ENCODE data around the gene RNF181.
"Not testable (repeated sequence)": the region's sequence is repeated elsewhere in the genome, so short reads cannot be mapped to it uniquely, and the experiment has no call there.

RNF181 gene

GRCh38 chr2:85596486-85597143, 1.1 kb downstream of the RNF181 start:
- DNase-seq: no peak

DNA sequence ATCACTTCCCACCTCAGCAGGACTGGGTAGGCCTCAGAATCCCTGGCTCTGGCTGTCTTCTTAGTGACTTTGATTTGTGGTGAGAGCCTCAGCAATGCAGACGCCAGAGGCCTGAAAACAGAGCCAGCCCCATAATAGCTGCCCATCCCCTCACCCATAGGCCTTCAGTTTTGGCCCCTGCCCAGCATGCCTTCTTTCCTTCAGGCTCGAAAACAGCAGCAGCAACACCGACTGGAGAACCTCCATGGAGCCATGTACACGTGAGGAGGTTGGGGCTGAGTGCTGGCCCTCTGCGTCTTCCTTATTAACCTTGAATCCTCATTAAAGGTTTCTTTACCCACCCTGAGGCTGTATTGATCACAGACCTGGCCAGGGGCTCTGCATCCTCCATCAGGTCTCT, 1.7 kb downstream of the RNF181 start:
- DNase-seq: no peak

GRCh38 chr2:85598594-85599340, 3.2 kb downstream of the RNF181 start:
- no peak for DNase-seq

GRCh38 chr2:85599468-85600234, 4.1 kb downstream of the RNF181 start:
- DNase-seq: no peak

DNA sequence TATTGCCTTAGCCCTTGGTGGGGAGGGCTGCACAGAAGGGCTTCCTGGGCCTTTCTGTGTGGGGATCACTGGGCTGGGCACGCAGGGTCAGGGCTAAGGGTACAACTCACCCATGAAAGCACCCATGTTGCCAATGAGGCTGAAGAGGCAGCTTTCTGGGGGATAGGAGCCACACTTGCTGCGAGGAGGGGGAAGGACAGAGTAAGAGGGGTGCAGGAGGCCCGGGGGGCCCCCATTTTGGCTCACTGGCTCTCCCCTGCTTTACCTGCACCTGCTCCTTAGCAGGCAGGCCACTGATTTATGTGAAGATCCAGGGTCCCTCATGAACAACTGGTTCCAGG, 4.7 kb downstream of the RNF181 start:
- no peak for DNase-seq

GRCh38 chr2:85600951-85601770, 5.6 kb downstream of the RNF181 start:
- DNase-seq: no peak

GRCh38 chr2:85601771-85602475, 6.4 kb downstream of the RNF181 start:
- DNase-seq: no peak

- peak; percentile 82 for DNase-seq
Observed at GRCh38 chr2:85602476-85603234, 7.1 kb downstream of the RNF181 start, which contains the start of gene TMEM150A. Gene TMEM150A (minus strand): TSS chr2:85602698. CDS start chr2:85601948, 750 bp downstream.

- not testable (repeated sequence) for DNase-seq
Observed at GRCh38 chr2:85604133-85604444, 8.5 kb downstream of the RNF181 start.

GRCh38 chr2:85604568-85605339, 9.2 kb downstream of the RNF181 start:
- no peak for DNase-seq

GRCh38 chr2:85605406-85606115, 10.0 kb downstream of the RNF181 start:
- no peak for DNase-seq

GRCh38 chr2:85606116-85606455, 10.5 kb downstream of the RNF181 start:
- no peak for DNase-seq

DNA sequence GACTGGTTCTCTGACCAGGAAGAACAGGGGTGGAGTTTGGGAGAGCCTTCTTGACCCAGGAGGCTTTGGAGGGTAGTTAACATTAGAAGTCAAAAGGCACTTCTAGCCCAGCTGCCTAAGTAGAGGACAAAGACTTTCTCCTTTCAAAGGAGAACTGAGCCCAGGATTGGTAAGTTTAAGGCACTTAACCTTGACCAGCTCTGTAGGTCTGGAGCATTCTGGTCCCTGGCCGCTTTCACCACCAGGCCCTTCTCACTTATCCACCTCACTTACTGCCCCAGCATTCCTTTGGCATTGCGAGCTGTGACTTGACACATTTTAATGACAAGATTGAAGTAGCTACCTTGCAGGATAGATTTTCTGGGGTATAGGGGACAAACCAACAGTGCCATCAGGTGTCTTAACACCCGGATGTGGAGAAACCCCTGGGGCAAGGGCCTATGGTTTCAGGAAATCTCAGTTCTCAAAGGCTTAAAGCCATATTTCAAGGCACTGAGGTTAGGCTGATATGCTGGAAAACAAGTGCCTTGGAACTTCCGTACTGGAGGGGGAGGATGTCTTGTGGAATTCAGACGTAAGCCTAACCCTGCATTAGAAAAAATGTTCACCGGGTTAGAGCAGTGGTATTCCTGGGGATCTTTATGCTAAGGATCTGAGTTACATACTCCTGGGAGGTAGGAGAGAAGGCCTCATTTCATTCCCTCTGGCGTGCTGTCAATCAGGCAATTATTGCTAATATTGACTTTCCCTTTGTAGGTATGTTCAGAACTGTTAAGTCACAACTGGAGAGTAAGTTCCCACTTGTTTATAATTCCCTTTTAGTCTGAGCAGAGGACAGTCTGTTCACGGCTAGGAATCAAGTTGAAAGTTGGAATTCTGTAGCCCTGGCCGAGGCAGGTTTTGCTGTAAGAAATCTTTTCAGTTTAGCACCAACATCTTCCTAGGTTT, 12.0 kb downstream of the RNF181 start:
- DNase-seq: no peak

- DNase-seq: no peak
Observed at GRCh38 chr2:85611217-85611704, 15.7 kb downstream of the RNF181 start.

DNA sequence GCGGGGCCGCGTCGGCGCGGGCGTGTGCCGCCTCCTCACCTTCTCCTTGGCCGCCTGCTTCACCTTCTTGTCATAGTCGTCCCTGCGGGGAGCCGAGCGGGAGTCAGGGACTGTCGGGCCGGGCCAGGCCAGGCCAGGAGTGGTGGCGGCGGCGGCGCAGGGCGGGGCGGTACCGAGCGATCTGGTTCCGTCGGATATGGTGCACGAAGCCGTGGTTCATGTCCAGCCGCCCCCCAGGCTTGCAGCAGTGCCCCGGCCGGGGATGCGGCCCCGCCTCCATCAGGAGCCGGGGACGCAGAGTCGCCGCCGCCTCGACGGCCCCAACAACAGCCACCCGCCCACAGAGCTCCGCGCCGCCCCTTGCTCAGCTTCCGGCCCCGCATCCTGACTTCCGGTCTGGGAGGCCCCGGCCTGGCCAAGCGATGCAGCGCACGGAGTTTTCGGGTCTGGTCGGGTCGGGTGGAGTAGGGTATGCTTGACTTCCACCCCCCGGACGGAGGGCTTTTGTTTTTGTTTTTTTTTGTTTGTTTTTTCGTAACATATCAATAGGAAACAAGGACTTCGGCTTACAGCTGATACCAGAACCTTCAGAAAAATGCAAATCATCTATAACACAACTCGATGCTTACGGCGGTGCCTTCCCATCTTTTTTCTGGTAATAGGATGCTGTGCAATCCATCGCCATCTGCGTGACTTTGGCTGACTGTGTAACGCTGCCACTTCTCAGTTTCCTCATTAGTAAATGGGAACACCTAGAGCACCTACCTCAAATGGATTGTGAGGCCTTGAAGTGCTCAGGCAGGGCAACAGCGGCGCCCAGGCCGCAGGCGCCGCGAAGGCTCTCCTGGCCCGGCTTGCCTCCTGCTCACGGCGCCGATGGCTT, 16.4 kb downstream of the RNF181 start, which contains the start of gene C2orf68:
Gene C2orf68 (minus strand): TSS at position 362 of the 883 bp plus-strand sequence. CDS start 82 bp downstream, at position 280.
- peak; percentile 89 for DNase-seq

DNA sequence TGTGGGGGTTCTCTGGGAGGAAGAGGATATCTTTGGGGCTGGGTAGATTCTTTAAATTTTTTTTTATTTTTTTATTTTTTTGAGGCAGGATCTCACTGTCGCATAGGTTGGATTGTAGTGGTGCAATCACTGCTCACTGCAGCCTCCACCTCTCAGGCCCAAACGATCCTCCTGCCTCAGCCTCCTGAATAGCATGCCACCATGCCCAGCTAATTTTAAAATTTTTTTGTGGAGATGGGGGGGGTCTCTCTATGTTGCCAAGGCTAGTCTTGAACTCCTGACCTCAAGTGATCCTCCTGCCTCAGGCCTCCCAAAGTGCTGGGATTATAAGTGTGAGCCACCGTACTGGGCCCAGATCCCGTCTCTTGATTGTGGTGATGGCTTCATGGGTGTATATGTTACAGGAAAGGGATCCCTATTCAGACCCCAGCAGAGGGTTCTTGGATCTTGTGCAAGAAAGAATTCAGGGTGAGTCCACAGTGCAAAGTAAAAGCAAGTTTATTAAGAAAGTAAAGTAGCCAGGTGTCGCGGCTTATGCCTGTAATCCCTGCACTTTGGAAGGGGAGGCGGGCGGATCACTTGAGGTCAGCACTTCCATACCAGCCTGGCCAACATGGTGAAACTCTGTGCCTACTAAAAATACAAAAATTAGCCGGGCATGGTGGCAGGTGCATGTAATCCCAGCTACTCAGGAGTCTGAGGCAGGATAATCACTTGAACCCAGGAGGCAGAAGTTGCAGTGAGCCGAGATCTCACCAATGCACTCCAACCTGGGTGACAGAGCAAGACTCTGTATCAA, 18.4 kb downstream of the RNF181 start:
- no peak for DNase-seq

DNA sequence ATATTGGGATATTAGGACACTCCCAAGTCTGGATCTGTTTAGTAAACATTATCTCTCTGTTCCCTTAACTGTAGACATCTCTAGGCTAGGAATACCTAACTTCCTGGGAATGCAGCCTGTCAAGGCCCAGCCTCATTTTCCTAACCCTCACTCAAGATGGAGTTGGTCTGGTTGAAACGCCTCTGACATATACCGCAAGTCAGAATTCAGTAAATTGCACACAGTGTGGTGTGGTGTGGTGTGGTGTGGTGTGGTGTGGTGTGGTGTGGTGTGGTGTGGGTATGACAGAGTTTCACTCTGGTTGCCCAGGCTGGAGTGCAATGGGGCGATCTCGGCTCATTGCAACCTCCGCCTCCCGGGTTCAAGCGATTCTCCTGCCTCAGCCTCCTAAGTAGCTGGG, 19.2 kb downstream of the RNF181 start:
- not testable (repeated sequence) for DNase-seq

Measured in COR-L47 (cell line).